ENCODE data around the gene COPS2. TPM values are rescaled to one million over a fixed set of nuclear protein-coding genes. Genes with fewer than 3 reads are reported as not detected.

COPS2 gene
- total RNA-seq, 4 donors from 2014 or later = 37.2 to 59.5 (median 47.0) TPM

DNA sequence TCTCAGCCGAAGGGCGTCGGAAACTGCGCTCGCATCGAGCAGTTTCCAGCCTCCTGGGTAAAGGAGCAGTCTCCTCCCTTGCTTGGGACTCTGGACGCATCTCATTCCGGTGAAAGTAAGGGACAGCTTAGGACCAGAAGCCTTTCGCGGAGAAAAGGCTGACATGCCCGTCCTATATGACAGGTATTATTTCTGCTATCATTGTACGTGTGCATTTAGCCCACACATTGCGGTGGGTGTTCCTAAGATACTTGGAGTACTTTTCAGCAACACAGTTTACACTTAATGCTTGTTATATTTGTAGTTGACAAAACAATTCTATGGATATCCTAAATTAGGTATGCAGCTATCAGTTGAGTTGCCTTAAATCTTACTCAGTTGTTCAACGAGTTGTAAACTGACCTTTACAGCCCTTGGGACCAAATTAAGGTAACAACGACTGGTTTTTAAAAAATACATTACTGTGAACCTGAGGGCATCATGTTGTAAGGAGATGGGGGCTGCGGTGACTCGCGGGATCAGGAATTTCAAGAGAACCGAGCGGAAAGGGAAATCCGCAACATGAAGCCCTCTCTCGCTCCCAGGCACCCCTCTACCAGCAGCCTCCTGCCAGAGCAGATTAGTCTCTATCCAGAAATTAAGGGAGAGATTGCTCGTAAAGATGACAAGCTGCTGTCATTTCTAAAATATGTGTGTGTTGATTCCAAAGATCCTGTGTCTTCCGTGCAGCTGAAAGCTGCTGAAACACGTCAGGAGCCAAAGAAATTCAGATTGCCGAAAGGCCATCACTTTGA is 632 bp upstream of the COPS2 start:
- WGBS, 2 donors = 1% methylated on average over 15 to 17 of the region's 26 CpGs
- Histone ChIP-seq H3K4me1 (peaks cover 7 to 50% (median 17%) of the 10 kb centered on the region in 3 donors), H3K4me3 (peak overlapping the region; percentile 77 to 99 (median 90)), H3K9me3 (no peaks in the 10 kb centered on the region), H3K27ac (peak overlapping the region; percentile 69 to 97 (median 92)), H3K27me3 (no peaks in the 10 kb centered on the region), H3K36me3 (peaks cover 0 to 1% (median 0%) of the 10 kb centered on the region in 3 donors)
- no peak for TF ChIP-seq POLR2A (IDR thresholded peaks at IDR 0.05)
- TF ChIP-seq, protein P1, sequence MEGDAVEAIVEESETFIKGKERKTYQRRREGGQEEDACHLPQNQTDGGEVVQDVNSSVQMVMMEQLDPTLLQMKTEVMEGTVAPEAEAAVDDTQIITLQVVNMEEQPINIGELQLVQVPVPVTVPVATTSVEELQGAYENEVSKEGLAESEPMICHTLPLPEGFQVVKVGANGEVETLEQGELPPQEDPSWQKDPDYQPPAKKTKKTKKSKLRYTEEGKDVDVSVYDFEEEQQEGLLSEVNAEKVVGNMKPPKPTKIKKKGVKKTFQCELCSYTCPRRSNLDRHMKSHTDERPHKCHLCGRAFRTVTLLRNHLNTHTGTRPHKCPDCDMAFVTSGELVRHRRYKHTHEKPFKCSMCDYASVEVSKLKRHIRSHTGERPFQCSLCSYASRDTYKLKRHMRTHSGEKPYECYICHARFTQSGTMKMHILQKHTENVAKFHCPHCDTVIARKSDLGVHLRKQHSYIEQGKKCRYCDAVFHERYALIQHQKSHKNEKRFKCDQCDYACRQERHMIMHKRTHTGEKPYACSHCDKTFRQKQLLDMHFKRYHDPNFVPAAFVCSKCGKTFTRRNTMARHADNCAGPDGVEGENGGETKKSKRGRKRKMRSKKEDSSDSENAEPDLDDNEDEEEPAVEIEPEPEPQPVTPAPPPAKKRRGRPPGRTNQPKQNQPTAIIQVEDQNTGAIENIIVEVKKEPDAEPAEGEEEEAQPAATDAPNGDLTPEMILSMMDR (IDR thresholded peaks at IDR 0.05) = no peak
- no peak for DNase-seq
- intact Hi-C loops (cut with DNase I) = no loop called here

DNA sequence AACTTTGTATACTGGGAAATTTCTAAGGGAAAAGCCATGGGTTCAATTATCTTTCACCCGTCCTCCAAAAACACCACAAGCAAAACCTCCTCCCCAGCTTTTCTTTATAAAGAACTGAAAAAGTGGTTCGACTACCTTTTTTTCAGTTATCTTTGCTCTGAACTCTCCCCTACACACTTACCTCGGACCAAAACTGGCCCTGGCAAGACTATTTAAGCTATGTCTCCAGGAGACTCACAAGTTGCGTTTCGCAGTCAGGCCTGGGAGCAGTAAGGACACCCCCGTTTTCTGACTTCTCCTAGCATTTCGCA is 645 bp downstream of the COPS2 start:
- no peak for DNase-seq
- Histone ChIP-seq H3K9me3 (no peaks in the 10 kb centered on the region), H3K27ac (peak overlapping the region; percentile 91 to 97 (median 92)), H3K27me3 (no peaks in the 10 kb centered on the region), H3K4me1 (peaks cover 7 to 52% (median 17%) of the 10 kb centered on the region in 3 donors), H3K4me3 (peak overlapping the region; percentile 77 to 99 (median 90)), H3K36me3 (peaks cover 0 to 4% (median 0%) of the 10 kb centered on the region in 3 donors)
- 2 to 3% methylated on average over 7 of the region's 7 CpGs for WGBS, 2 donors
- TF ChIP-seq, protein P1 (IDR thresholded peaks at IDR 0.05) = no peak
- TF ChIP-seq POLR2A (IDR thresholded peaks at IDR 0.05) = no peak
- intact Hi-C loops (cut with DNase I) = no loop called here

DNA sequence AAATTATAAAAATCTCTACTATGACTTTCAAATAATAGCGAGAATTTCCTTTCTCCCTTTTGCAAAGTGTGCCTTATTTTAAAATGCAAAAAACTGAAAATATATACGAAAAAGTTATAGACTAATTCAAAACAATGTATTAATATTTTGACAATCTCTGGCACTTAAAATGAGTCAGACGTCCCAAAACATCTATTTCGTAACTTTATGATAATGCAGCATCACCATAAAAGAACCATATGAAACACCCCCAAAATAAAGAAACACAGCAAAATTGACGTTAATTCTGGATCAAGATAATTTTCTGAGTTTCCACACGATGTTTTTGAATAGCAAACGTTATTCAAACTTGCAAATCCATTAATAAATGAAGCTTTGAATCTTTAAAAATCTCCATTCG is 1.0 kb downstream of the COPS2 start:
- Histone ChIP-seq H3K27ac (peak overlapping the region in 3 of 4 donors; percentile 91 to 97 (median 92)), H3K4me3 (peak overlapping the region; percentile 77 to 99 (median 90)), H3K9me3 (no peaks in the 10 kb centered on the region), H3K4me1 (peaks cover 7 to 56% (median 17%) of the 10 kb centered on the region in 3 donors), H3K27me3 (no peaks in the 10 kb centered on the region), H3K36me3 (peaks cover 0 to 4% (median 0%) of the 10 kb centered on the region in 3 donors)
- intact Hi-C loops (cut with DNase I) = no loop called here
- no peak for DNase-seq
- 13 to 14% methylated on average over 8 of the region's 8 CpGs for WGBS, 2 donors
- no peak for TF ChIP-seq POLR2A (IDR thresholded peaks at IDR 0.05)
- TF ChIP-seq, protein P1 (IDR thresholded peaks at IDR 0.05) = no peak

DNA sequence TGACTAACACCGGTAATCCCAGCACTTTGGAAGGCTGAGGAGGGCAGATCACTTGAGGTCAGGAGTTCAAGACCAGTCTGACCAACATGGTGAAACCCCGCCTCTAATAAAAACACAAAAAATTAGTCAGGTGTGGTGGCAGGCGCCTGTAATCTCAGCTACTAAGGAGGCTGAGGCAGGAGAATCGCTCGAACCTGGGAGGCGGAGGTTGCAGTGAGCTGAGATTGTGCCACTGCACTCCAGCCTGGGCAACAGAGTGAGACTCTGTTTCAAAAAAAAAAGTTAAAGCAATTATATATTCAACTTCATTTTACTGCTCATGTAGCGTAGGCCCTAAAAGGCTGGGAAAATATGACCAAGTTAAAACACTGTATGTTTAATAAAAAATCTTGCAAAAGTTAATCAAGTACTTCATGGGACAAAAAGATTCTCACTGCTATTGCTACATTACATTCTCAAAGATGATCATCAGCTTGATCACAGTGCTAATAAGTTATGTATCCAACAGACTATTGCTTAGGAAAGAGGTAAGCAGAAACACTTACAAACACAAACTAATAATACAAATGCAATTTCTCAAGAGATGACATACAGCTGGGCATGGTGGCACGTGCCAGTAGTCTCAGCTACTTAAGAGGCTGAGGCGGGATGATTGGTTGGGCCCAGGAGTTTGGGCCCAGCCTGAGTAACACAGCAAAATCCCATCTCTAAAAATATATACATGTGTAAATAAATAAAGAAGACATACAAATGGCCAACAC is 2.7 kb downstream of the COPS2 start:
- Histone ChIP-seq H3K4me3 (no peak overlapping the region), H3K9me3 (no peaks in the 10 kb centered on the region), H3K36me3 (peaks cover 0 to 4% (median 0%) of the 10 kb centered on the region in 3 donors), H3K27ac (no peak overlapping the region), H3K4me1 (peaks cover 10 to 72% (median 17%) of the 10 kb centered on the region in 3 donors), H3K27me3 (no peaks in the 10 kb centered on the region)
- TF ChIP-seq, protein P1 (IDR thresholded peaks at IDR 0.05) = no peak
- no peak for TF ChIP-seq POLR2A (IDR thresholded peaks at IDR 0.05)
- DNase-seq = no peak
- intact Hi-C loops (cut with DNase I) = no loop called here
- WGBS, 2 donors = 87 to 91% methylated on average over 9 of the region's 9 CpGs

DNA sequence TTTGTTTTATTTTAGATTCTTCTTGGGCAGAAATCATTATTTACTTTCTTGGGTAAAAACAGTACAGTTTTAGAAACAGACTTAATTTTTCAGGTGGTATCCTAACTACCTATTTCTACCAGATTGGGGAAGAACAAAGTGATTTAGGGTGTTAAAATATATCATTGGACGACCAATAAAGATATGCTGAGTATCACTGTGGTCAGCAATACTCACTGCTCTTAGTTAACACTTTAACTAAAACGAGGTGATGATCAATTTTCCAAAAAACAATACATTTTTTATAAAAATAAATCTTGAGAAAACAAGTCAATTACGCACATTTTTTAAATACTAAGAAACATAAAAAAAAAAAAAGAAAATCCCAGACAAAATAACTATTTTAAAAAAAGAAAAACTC is 3.6 kb downstream of the COPS2 start:
- DNase-seq = no peak
- intact Hi-C loops (cut with DNase I) = no loop called here
- Histone ChIP-seq H3K27me3 (no peaks in the 10 kb centered on the region), H3K36me3 (peaks cover 0 to 4% (median 0%) of the 10 kb centered on the region in 3 donors), H3K9me3 (no peaks in the 10 kb centered on the region), H3K4me1 (peaks cover 10 to 71% (median 17%) of the 10 kb centered on the region in 3 donors), H3K4me3 (no peak overlapping the region), H3K27ac (no peak overlapping the region)
- WGBS, 2 donors = 72% methylated on average over 3 of the region's 3 CpGs
- TF ChIP-seq POLR2A (IDR thresholded peaks at IDR 0.05) = no peak
- TF ChIP-seq, protein P1 (IDR thresholded peaks at IDR 0.05) = no peak

Measured in esophagus squamous epithelium (tissue), 5 donors.